HEK293 (cell line): ENCODE data around the gene CFAP157.

Experiments used
- CTCF ChIA-PET: fragments of 350-600 bp; formaldehyde crosslinking; extraction: SDS; loops from one replicate; lab custom pipeline; 2021; ENCODE audit warnings: antibody characterized with exemption; lab: Yijun Ruan, JAX
- POLR2A ChIA-PET: fragments of 300-600 bp; formaldehyde crosslinking; extraction: SDS; loops from one replicate; lab custom pipeline; 2020; ENCODE audit warnings: antibody characterized with exemption, inconsistent platforms; lab: Yijun Ruan, JAX
- H3K27ac ChIP-seq: fragments of 200-500 bp; sonication (Bioruptor generic); 2 replicates; pipeline ENCODE4 v1.5.1; 2014; ENCODE audit warnings: low read depth, low read length, control low read depth, inconsistent platforms; ENCODE audit errors: extremely low read depth
- H3K36me3 ChIP-seq, 2 experiments: fragments of 200-500 bp in 1 of 2; sonication (Bioruptor generic) in 1 of 2; 1 replicate in 1 of 2; 2 replicates in 1 of 2; pipeline ENCODE4 v1.5.1; 2014 to 2017; ENCODE audit warnings: inconsistent platforms in 2 of 2, low read length in 2 of 2; ENCODE audit not compliant: control insufficient read depth in 2 of 2, insufficient read depth in 1 of 2
- H3K4me1 ChIP-seq: fragments of 200-500 bp; sonication (Bioruptor generic); 2 replicates; pipeline ENCODE4 v1.5.1; 2014; ENCODE audit warnings: mild to moderate bottlenecking, low read length, inconsistent platforms; ENCODE audit not compliant: control insufficient read depth, insufficient read depth
- H3K4me3 ChIP-seq: 2 replicates; pipeline ENCODE4 v1.5.1; 2011; ENCODE audit warnings: low read depth, mild to moderate bottlenecking, control low read depth, low read length, moderate library complexity
- H3K9me3 ChIP-seq: fragments of 200-500 bp; sonication (Bioruptor generic); 2 replicates; pipeline ENCODE4 v1.5.1; 2014; ENCODE audit warnings: low read depth, low read length, inconsistent platforms; ENCODE audit not compliant: control insufficient read depth, insufficient read depth
- BCL11A ChIP-seq: fragments of 450-650 bp; formaldehyde crosslinking; IDR thresholded peaks from 2 replicates; pipeline ENCODE4 v1.5.1; 2016; ENCODE audit warnings: low read depth, missing biosample characterization, missing genetic modification characterization
- GLI2 ChIP-seq: fragments of 450-650 bp; formaldehyde crosslinking; IDR thresholded peaks from 2 replicates; pipeline ENCODE4; 2017; ENCODE audit warnings: missing biosample characterization, missing genetic modification characterization, low read depth, borderline replicate concordance
- HIC1 ChIP-seq: fragments of 450-650 bp; formaldehyde crosslinking; IDR thresholded peaks from 2 replicates; pipeline ENCODE4 v1.5.1; 2016; ENCODE audit warnings: missing biosample characterization, missing genetic modification characterization
- HOXC10 ChIP-seq: sonication (generic); formaldehyde crosslinking; IDR thresholded peaks from 2 replicates; pipeline ENCODE4 v1.8.1; 2023; ENCODE audit warnings: mild to moderate bottlenecking, missing genetic modification reagents
- PRDM10 ChIP-seq: fragments of 450-650 bp; formaldehyde crosslinking; IDR thresholded peaks from 2 replicates; pipeline ENCODE4 v1.5.1; 2016; ENCODE audit warnings: missing biosample characterization, missing genetic modification characterization
- ZFHX2 ChIP-seq: fragments of 450-650 bp; formaldehyde crosslinking; conservative IDR thresholded peaks from 2 replicates; pipeline ENCODE4 v1.5.1; 2016; ENCODE audit warnings: missing biosample characterization, missing genetic modification characterization
- ZFP37 ChIP-seq: fragments of 450-650 bp; formaldehyde crosslinking; IDR thresholded peaks from 2 replicates; pipeline ENCODE4 v1.5.1; 2016; ENCODE audit warnings: missing biosample characterization, missing genetic modification characterization
- ZFP41 ChIP-seq: fragments of 450-650 bp; formaldehyde crosslinking; IDR thresholded peaks from 2 replicates; pipeline ENCODE4 v1.5.1; 2016; ENCODE audit warnings: missing biosample characterization, missing genetic modification characterization, borderline replicate concordance
- ZIC2 ChIP-seq: fragments of 450-650 bp; formaldehyde crosslinking; IDR thresholded peaks from 2 replicates; pipeline ENCODE4 v1.5.1; 2016; ENCODE audit warnings: missing biosample characterization, missing genetic modification characterization
- ZNF140 ChIP-seq: fragments of 450-650 bp; formaldehyde crosslinking; IDR thresholded peaks from 2 replicates; pipeline ENCODE4 v1.5.1; 2016; ENCODE audit warnings: missing biosample characterization, missing genetic modification characterization
- ZNF148 ChIP-seq: fragments of 450-650 bp; formaldehyde crosslinking; IDR thresholded peaks from 2 replicates; pipeline ENCODE4 v1.5.0; 2017; ENCODE audit warnings: missing biosample characterization, missing genetic modification characterization, borderline replicate concordance
- ZNF175 ChIP-seq: fragments of 450-650 bp; formaldehyde crosslinking; IDR thresholded peaks from 2 replicates; pipeline ENCODE4 v1.5.1; 2016; ENCODE audit warnings: missing biosample characterization, missing genetic modification characterization
- ZNF211 ChIP-seq: fragments of 450-650 bp; formaldehyde crosslinking; IDR thresholded peaks from 2 replicates; pipeline ENCODE4 v1.5.1; 2016; ENCODE audit warnings: low read depth, missing biosample characterization, missing genetic modification characterization
- ZNF221 ChIP-seq: fragments of 450-650 bp; formaldehyde crosslinking; IDR thresholded peaks from 2 replicates; pipeline ENCODE4 v1.5.1; 2017; ENCODE audit warnings: missing biosample characterization, missing genetic modification characterization, borderline replicate concordance
- ZNF274 ChIP-seq, 2 experiments: fragments of 200-500 bp in 1 of 2; fragments of 450-650 bp in 1 of 2; sonication (Bioruptor generic) in 1 of 2; formaldehyde crosslinking in 1 of 2; IDR thresholded peaks; 2 replicates each; pipeline versions ENCODE4 v1.5.1 to v1.6.1; 2014 to 2016; ENCODE audit warnings: borderline replicate concordance in 1 of 2, inconsistent platforms in 1 of 2, low read length in 1 of 2, missing biosample characterization in 1 of 2, missing genetic modification characterization in 1 of 2
- ZNF391 ChIP-seq: fragments of 450-650 bp; formaldehyde crosslinking; IDR thresholded peaks from 2 replicates; pipeline ENCODE4 v1.5.1; 2016; ENCODE audit warnings: low read depth, missing biosample characterization, missing genetic modification characterization, borderline replicate concordance
- ZNF394 ChIP-seq: fragments of 450-650 bp; formaldehyde crosslinking; IDR thresholded peaks from 2 replicates; pipeline ENCODE4 v1.5.1; 2016; ENCODE audit warnings: missing biosample characterization, missing genetic modification characterization, mild to moderate bottlenecking, moderate library complexity, borderline replicate concordance
- ZNF549 ChIP-seq: fragments of 450-650 bp; IDR thresholded peaks from 2 replicates; pipeline ENCODE4 v1.5.1; 2018; ENCODE audit warnings: missing biosample characterization, missing genetic modification characterization, mild to moderate bottlenecking, inconsistent platforms, moderate library complexity
- ZNF596 ChIP-seq: fragments of 450-650 bp; IDR thresholded peaks from 2 replicates; pipeline ENCODE4 v1.5.0; 2018; ENCODE audit warnings: missing biosample characterization, mild to moderate bottlenecking, missing genetic modification characterization, moderate library complexity
- ZNF621 ChIP-seq: fragments of 450-650 bp; formaldehyde crosslinking; IDR thresholded peaks from 2 replicates; pipeline ENCODE4 v1.5.1; 2017; ENCODE audit warnings: missing biosample characterization, missing genetic modification characterization
- ZNF626 ChIP-seq: fragments of 450-650 bp; sonication (Bioruptor Pico); formaldehyde crosslinking; IDR thresholded peaks from 2 replicates; pipeline ENCODE4 v1.5.1; 2018; ENCODE audit warnings: missing biosample characterization, missing genetic modification characterization, inconsistent platforms
- ZNF768 ChIP-seq: fragments of 450-650 bp; formaldehyde crosslinking; IDR thresholded peaks from 2 replicates; pipeline ENCODE4 v1.5.1; 2018; ENCODE audit warnings: missing biosample characterization, mild to moderate bottlenecking, missing genetic modification characterization

The CFAP157 gene

DNA sequence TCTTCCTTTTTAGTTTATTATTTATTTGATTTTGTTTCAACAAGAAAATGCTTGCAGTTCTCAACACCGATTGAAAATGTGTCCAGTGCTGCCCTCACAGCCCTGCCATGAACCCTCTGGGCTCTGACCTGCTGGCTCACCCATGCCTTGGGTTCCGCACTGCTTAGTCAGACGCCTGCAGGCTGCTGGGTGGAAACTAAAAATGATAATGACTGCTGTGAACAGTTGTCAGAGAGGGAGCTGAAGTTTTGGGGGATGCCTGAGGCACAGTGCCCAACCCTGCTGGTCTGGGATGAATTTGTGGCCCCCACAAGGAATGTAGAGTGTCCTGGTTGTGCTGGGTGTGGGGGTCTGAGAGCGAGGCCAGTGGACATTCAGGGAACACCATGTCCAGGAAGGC, 22.2 kb upstream of the CFAP157 start (continued):
- TF ChIP-seq ZNF148 (tag by site-specific recombination) (no peak), ZNF140 (tag by site-specific recombination) (no peak)

DNA sequence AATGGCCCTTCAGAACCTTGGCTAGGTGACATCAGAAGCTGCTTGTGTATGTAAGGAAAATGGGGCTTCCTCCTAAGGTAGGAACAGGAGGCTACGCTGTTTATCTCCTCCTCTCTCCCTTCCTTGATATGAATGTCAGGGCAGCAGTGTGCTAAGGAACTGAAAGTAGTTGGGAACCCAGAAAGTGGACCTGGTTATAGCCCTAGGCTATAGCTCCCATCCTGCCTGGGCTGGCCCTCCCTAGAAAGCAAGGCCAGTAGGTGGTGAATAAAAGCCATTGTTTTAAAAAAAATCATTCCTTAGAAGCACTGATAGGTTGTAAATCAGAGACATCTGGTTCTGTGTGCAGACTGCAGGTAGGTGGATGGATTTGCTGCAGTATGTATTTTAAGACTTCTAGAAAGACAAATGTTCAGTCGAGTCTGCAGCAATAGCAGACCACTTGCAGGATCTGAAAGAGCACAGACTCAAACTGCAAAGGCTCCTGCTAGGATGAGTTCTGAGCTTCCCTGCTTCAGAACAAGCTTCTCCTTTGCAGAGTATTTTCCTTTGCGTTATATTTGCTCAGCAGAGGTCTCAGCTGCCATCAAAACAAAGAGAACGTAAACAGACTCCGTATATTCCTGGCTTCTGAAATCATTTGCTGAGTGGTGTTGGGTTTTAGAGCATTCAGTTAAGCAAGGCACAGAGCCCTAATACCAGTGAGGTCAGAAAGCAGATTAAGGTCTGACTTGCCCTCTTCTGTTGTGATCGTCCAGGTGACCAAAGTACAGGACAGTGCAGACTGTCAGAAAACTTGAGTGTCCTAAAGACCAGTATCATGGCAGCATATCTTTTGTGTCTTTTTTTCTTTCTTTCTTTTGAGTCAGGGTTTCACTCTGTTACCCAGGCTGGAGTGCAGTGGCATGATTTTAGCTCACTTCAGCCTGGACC, 20.1 kb upstream of the CFAP157 start:
- CTCF ChIA-PET = interaction anchor here (0.6 to 1.1 kb wide), 4 partner anchors 42 to 235 kb away, joined by 3 to 4 read pairs (median 4); no protein-coding TSS in a partner anchor
- H3K9me3 ChIP-seq = no peaks in the 10 kb centered on the region
- no peak overlapping the region for H3K27ac ChIP-seq
- H3K36me3 ChIP-seq = peaks cover 0 to 51% of the 10 kb centered on the region in 2 experiments; a peak in 1 of 3 replicates
- no peak overlapping the region for H3K4me3 ChIP-seq
- TF ChIP-seq ZFP37 (no peak), ZNF394 (tag by site-specific recombination) (no peak; the same call in 1 of the 2 replicates), ZIC2 (tag by site-specific recombination) (no peak), ZNF274 (IDR thresholded peaks at IDR 0.05; ENCODE audit: low read length) (no peak), ZNF274 (tag by site-specific recombination; IDR thresholded peaks at IDR 0.05; ENCODE audit: borderline replicate concordance) (no peak), ZNF549 (tag by site-specific recombination) (no peak), ZNF768 (tag by site-specific recombination) (no peak), ZNF221 (tag by site-specific recombination) (no peak), ZFP41 (tag by site-specific recombination) (no peak)
- H3K4me1 ChIP-seq = no peaks in the 10 kb centered on the region
- POLR2A ChIA-PET = no interaction called here

GRCh38 chr9:127689329-127690000, 17.3 kb upstream of the CFAP157 start:
- peaks cover 0 to 32% of the 10 kb centered on the region in 2 experiments; a peak in 1 of 3 replicates for H3K36me3 ChIP-seq
- ChIA-PET CTCF (interaction anchor here (0.6 kb wide), 1 partner anchor 315 kb away, joined by 4 read pairs; no protein-coding TSS in a partner anchor), POLR2A (no interaction called here)
- H3K27ac ChIP-seq = no peak overlapping the region
- no peaks in the 10 kb centered on the region for H3K4me1 ChIP-seq
- H3K4me3 ChIP-seq = no peak overlapping the region
- H3K9me3 ChIP-seq = no peaks in the 10 kb centered on the region
- TF ChIP-seq ZNF391 (tag by site-specific recombination) (no peak), ZNF211 (no peak), ZIC2 (tag by site-specific recombination) (no peak), ZNF621 (tag by site-specific recombination) (no peak), ZNF626 (tag by site-specific recombination) (no peak), ZNF596 (tag by site-specific recombination) (no peak), ZFHX2 (tag by site-specific recombination) (no peak), ZNF175 (tag by site-specific recombination) (no peak), GLI2 (tag by site-specific recombination) (no peak), PRDM10 (tag by site-specific recombination) (no peak), HIC1 (tag by site-specific recombination) (no peak), BCL11A (no peak), HOXC10 (no peak)
